Measurements from ENCODE around the gene WLS.
"Not testable (repeated sequence)": the region's sequence is repeated elsewhere in the genome, so short reads cannot be mapped to it uniquely, and the experiment has no call there.

The WLS gene

DNA sequence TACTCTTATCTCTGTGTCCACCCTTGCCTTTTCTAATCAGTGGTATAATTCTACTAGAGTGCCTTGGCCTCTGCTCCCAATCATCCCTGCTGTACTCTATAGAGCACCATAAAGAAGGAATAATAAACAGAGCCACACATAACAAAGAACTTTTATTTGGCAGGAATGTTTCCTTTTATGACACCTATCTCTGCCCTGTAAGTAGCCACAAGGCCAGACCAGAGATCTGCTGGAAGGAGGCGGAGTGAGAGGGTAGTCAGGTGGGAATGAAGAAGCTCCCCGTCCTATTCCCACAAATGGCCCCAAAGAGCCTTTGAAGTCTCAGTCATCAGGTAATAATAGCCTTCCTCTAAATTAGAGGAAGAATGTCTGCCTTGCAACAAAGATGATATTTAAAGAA, 32.7 kb downstream of the WLS start:
- ATAC-seq, result no peak
- DNase-seq, result no peak

DNA sequence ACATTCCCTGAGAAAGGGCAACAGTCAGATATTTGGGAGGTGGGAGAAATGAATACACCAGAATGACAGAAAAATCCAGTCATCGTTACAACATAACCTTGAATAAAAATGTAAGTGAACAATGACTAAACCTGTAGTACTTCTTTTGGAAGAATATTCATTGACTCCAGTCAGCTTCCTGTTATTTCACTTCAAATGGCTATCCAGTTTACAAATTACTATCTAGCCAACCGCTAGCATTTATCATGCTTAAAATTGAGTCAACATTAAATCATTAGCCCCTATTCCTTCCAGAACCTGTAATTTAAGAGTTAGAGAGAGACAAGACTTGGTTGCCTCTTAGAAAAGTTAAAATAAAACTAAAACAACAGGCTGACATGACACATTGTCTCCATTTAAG, 33.6 kb downstream of the WLS start:
- DNase-seq, result no peak
- no peak for ATAC-seq

- ATAC-seq (no peak), DNase-seq (no peak)
These were observed 34.4 kb downstream of the WLS start for GRCh38 chr1:68197891-68198290.

- no peak for ATAC-seq
These were observed 34.9 kb downstream of the WLS start for GRCh38 chr1:68197461-68197860.

GRCh38 chr1:68196676-68197075, 35.6 kb downstream of the WLS start:
- ATAC-seq (no peak), DNase-seq (no peak)

More at GRCh38 chr1:68197461-68197860, 34.9 kb downstream of the WLS start:
- DNase-seq, result no peak

GRCh38 chr1:68191717-68192116, 40.6 kb downstream of the WLS start:
- ATAC-seq, result no peak

DNA sequence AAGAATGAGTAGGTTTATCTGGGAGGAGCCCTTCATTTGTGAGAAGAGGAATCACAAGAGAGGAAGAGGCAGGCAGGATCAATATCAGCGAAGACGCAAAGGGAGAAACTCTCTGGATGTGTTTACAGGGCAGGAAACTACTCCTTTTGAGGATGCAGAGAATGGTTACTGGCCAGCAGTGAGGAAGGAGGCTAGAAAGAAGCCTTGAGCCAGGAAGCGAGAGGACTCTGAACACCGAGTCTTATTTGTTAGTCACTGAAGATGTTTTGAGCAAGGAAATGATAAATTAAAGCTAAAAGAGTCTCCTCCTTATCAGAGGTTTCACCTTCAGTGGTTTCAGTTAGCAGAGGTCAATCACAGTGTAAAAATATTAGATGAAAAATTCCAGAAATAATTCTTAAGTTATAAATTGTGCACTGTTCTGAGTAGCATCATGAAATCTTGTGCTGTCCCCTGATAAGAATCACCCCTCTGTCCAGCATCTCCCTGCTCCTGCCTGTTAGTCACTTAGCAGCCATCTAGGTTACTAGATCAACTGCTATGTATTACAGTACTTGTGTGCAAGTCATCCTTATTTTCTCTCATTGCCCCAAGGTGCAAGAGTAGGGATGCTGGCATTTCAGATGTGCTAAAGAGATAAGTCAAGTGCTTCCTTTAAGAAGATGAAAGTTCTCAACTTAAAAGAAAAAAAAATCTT, 43.5 kb downstream of the WLS start:
- DNase-seq (no peak), ATAC-seq (no peak)

More at GRCh38 chr1:68191717-68192116, 40.6 kb downstream of the WLS start:
- DNase-seq, result no peak

GRCh38 chr1:68188060-68188538, 44.2 kb downstream of the WLS start:
- DNase-seq, result no peak
- no peak for ATAC-seq

GRCh38 chr1:68185743-68186142, 46.6 kb downstream of the WLS start:
- ATAC-seq, result no peak
- DNase-seq, result no peak

DNA sequence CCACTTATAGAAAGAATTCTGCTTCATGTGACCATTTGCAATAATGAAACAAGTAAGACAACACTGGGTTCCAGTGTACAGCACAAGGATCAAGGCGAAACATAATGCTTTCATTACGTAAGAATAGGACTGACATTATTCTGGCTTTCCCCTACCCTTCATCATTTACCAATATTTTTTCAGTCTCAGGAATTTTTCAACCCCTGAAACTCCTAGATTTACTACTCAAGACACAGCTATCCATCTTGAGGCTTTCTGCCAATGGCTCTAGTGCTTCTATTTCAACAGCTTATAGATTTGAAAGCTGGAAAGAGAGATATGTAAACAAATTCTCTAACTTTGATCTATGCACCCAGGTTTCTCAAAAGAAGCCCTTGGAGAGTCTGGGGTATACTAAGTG, 48.4 kb downstream of the WLS start:
- ATAC-seq (no peak), DNase-seq (no peak)

DNA sequence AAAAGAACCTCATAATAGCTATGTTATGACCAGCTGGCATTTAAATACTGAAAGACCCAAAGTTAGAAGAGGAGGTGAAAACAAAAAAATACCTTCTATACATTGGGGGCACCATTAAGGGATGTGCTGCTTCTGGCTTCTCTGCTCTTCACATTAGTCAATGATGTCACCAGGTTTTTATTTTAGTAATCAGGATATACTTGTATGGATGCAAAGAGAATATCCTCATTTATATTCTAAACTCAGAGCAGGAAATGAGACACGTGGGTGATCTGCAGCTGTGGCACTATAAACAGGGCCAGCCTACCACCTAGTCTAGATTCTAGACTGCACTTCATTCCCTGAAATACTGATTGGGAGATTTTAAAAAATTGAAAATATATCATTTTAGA, 51.2 kb downstream of the WLS start:
- no peak for DNase-seq
- no peak for ATAC-seq

GRCh38 chr1:68180441-68181164, 51.7 kb downstream of the WLS start:
- ATAC-seq (no peak), DNase-seq (no peak)

DNA sequence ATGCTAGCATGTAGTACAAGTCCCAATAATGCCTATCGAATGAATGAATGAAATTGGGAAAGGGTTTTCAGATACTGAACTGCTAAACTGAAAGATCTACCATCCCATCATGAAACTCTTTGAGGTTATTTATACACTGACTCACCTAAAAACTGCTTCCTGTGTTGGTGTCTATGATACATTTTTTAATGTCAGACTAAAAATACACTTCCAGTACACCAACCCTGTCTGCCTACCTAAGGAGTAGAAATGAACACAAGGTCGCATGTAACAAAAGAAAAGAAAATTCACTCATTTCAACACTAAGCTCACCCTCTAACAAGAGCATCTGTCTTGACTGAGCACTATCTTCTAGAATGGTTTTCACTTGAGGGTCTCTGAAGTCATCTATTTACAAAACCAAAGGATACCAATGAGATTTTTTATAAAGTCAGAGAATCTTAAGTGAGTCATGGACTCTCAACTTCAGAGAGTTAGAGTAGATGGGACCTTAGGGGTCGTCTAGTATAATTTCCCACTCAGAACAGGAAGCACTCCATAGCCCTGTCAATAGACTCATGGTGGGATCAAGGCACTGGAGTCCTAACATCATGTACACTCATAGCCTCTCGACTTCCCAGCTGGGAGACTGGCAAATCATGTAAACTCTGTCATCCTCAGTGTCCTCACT, 53.4 kb downstream of the WLS start:
- DNase-seq (no peak), ATAC-seq (peak; percentile 61)

DNA sequence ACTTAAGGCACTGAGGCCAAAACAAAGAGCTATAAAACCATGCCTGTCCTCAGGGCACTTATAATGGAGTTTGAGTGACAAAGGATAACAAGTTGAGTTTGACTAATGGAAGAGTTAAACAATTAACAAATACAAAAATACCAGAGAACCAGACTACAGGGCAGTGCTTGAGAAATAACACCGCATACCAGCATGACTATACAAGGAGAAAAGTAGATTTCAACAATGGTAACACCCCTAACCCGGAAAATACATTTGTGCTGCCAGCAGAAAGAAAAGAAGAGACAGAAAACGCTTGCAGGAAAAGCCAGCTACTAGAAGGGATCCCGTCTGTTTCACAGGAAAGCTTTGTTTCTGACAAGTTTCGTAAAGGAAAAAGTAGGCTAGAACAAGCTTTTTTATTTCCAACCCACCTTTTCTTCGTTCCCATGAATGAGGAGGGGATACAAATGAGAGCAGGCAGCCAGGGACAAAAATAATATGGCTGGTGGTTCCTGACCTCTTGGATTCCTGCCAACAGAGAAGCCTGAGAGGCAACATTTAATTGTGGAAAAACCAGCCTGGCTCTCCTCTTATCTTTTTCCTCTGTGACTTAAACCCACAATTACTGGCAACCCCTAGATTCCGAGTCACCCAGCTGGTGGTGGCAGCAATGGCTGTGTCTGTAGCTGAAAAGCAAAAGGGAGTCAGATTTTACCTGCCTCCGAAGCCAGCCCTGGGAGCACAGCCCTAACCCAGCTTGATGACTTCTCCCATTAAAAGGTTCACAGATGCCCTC, 56.5 kb downstream of the WLS start:
- no peak for DNase-seq

GRCh38 chr1:68174738-68175113, 57.6 kb downstream of the WLS start:
- DNase-seq (no peak), ATAC-seq (no peak)

More for the DNA sequence above, 56.5 kb downstream of the WLS start:
- ATAC-seq, result no peak

DNA sequence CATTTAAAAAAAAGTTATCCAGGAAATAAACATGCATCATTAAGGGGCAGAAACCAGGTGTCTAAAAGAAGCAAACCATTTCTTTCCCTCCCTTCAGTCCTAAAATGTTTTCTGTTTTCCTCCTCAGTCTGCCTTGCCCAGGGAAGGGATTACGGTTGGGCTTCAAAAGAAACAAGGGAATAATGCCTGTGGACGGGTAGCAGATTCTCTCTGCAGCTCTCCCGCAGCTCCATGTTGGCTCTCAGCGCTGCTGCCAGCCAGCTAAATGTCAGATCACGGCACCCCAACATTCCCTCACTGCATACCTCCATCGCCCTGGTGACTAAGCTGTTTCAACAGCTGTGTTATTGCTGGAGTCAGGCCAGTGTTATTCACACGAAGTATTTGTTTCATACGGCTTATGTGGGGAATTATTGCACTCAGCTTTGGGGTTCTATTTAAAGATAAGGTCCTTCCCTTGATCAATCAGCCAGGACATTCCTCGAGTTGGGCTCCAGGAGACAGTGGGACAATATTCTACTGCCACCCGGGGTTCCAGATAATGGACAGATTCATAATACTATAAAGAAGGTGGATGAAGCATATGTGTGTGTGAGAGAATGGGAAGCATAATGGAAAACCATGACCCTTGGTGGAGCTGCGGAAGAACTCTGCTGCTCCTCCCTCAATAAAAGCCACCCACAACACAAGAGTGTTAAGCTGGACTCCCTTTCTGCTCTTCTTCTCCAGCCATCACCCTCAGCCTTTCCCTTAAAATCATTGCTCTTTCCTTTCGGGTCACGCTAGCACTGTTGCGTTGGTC, 58.2 kb downstream of the WLS start:
- DNase-seq (no peak), ATAC-seq (no peak)

GRCh38 chr1:68173283-68173935, 58.9 kb downstream of the WLS start:
- no peak for ATAC-seq
- DNase-seq, result no peak

GRCh38 chr1:68171795-68172194, 60.5 kb downstream of the WLS start:
- not testable (repeated sequence) for ATAC-seq, DNase-seq

DNA sequence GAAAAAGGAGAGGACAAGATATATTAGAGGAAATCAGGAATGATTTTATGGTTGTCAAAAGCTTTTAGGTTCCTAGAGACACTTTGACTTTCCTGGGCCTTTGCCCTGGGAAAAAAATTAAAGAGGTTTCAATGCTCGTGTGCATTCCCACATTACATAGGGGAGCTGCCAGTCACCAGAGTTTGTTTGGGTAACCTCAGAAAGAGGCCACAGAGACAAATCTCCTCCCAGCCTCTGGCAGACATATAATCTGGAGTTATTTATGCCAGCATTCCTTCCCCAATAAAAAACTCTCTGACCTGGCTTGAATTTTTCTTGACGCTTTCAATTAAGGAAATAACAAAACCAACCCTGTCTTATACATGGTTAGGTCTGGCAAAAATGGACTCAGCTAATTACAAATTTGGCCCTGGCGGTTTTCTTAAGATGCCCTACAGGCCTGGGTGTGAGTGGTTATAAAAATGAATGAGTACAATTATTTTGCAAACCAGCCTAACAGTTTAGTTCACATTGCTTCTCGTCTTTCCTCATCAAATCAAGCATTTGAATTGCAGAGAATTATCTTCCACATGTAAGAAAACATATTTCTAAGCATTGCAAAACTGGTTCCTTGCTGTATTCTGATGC, 63.7 kb downstream of the WLS start:
- ATAC-seq (no peak), DNase-seq (no peak)

- ATAC-seq, result no peak
- no peak for DNase-seq
These were observed 65.1 kb downstream of the WLS start for GRCh38 chr1:68167211-68167610.

DNA sequence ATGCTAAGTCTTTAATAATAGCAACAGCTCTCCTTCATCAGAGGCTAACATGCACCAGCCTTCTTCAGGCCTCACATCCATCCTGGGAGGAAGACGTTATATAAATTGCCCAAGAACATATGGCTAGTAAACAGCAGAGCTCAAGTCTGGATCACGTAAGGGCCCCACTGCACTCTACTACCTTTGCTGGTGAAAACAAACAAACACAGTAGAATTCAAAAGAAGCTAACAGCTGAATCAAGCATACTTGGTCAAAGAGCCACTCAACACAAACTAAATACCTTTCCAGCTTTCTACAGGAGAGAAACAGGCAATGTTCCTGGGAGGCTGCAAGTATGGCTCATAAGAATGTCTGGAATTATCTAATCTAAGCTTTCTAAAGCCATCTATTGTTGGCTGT, 66.0 kb downstream of the WLS start:
- DNase-seq (no peak), ATAC-seq (no peak)
